ENCODE measurements around the gene IKBIP. TPM values are rescaled to one million over a fixed set of nuclear protein-coding genes. Genes with fewer than 3 reads are reported as not detected.

The IKBIP gene
- total RNA-seq, 1 experiment from 2014 or later = 14.5 TPM

DNA sequence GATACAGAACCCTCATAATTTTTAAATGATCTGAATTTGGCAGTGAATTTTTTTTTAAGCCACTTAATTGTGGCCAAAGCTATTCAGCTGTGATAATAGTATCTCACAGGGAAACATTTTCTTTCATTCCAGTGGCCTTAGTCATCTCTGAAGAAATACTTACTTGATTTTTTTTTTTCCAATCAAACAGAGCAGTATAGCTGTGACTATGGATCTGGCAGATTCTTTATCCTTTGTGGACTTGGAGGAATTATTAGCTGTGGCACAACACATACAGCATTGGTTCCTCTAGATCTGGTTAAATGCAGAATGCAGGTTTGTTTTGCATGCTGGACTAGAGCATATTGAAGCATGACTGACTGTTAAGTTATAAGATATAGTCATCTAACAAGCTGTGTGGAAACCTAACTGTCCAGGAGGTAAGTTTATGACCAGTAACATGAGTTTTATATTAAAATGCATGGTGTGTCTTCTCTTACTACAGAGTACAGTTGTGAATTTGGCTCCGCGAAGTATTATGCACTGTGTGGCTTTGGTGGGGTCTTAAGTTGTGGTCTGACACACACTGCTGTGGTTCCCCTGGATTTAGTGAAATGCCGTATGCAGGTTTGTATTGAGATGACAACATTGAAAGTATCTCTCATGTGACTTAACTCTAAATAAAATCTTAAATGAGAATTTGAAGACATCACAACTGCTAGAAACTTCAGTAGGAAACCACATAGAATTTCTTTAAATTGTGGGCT, 49.2 kb downstream of the IKBIP start:
- no peaks in the 10 kb centered on the region for H3K9me3 ChIP-seq (ENCODE audit: control insufficient read depth in 1 of 2, insufficient read depth in 1 of 2, low read depth in 1 of 2, low read length in 2 of 2)
- DNase-seq (ENCODE audit: low read depth, low spot score) = no peak
- peaks cover 37% of the 10 kb centered on the region for H4K20me1 ChIP-seq (ENCODE audit: insufficient read depth)
- H3K27ac ChIP-seq (ENCODE audit: low read depth, low read length) = peak overlapping the region; percentile 91; the same call in 1 of the 2 replicates
- peaks cover 15 to 26% of the 10 kb centered on the region in 2 experiments for H3K4me1 ChIP-seq (ENCODE audit: control insufficient read depth in 1 of 2, insufficient read depth in 2 of 2, low read length in 2 of 2)
- CTCF ChIA-PET = no interaction called here
- no peaks in the 10 kb centered on the region for H3K27me3 ChIP-seq (ENCODE audit: insufficient read depth, low read length)
- H3K9me2 ChIP-seq (ENCODE audit: insufficient read depth) = no peaks in the 10 kb centered on the region
- BruUV-seq (replicated peaks) = no TSS peak
- ATAC-seq = no peak
- H3K4me3 ChIP-seq (replicated peaks in 1 of 2; ENCODE audit: low read depth in 1 of 2, low read length in 2 of 2) = peak overlapping the region; percentile 99 to 100
- intact Hi-C loops (cut with micrococcal nuclease) = no loop called here
- peaks cover 63% of the 10 kb centered on the region for H3K79me2 ChIP-seq (ENCODE audit: insufficient read depth, low read length)
- TF ChIP-seq POLR2AphosphoS5 (IDR thresholded peaks at IDR 0.05; ENCODE audit: low read depth, low read length) (no peak), JUND (IDR thresholded peaks at IDR 0.05) (0 out of 2 replicates have a peak, but pooled peaks have one; percentile 10), POLR2A (IDR thresholded peaks at IDR 0.05; ENCODE audit: borderline replicate concordance, extremely low read depth, insufficient read depth, insufficient read length) (no peak), YY1 (IDR thresholded peaks at IDR 0.05; ENCODE audit: extremely low read depth, insufficient replicate concordance, low read depth, low read length) (no peak), CEBPB (IDR thresholded peaks at IDR 0.05; ENCODE audit: low read depth) (no peak), EGR1 (IDR thresholded peaks at IDR 0.05; ENCODE audit: low read depth) (no peak), FOSL1 (IDR thresholded peaks at IDR 0.05; ENCODE audit: low read depth) (peak; percentile 17; the same call in 1 of the 2 replicates), EZH2phosphoT487 (IDR thresholded peaks at IDR 0.05; ENCODE audit: borderline replicate concordance) (no peak), ELF1 (IDR thresholded peaks at IDR 0.05; ENCODE audit: borderline replicate concordance, low read depth) (no peak), ZFX (IDR thresholded peaks at IDR 0.05) (no peak), EZH2 (IDR thresholded peaks at IDR 0.05) (no peak), SP1 (IDR thresholded peaks at IDR 0.05; ENCODE audit: low read depth) (no peak)
- TF ChIP-seq, protein P1, sequence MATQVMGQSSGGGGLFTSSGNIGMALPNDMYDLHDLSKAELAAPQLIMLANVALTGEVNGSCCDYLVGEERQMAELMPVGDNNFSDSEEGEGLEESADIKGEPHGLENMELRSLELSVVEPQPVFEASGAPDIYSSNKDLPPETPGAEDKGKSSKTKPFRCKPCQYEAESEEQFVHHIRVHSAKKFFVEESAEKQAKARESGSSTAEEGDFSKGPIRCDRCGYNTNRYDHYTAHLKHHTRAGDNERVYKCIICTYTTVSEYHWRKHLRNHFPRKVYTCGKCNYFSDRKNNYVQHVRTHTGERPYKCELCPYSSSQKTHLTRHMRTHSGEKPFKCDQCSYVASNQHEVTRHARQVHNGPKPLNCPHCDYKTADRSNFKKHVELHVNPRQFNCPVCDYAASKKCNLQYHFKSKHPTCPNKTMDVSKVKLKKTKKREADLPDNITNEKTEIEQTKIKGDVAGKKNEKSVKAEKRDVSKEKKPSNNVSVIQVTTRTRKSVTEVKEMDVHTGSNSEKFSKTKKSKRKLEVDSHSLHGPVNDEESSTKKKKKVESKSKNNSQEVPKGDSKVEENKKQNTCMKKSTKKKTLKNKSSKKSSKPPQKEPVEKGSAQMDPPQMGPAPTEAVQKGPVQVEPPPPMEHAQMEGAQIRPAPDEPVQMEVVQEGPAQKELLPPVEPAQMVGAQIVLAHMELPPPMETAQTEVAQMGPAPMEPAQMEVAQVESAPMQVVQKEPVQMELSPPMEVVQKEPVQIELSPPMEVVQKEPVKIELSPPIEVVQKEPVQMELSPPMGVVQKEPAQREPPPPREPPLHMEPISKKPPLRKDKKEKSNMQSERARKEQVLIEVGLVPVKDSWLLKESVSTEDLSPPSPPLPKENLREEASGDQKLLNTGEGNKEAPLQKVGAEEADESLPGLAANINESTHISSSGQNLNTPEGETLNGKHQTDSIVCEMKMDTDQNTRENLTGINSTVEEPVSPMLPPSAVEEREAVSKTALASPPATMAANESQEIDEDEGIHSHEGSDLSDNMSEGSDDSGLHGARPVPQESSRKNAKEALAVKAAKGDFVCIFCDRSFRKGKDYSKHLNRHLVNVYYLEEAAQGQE (IDR thresholded peaks at IDR 0.05; ENCODE audit: low read depth) = no peak
- TF ChIP-seq, protein P2, sequence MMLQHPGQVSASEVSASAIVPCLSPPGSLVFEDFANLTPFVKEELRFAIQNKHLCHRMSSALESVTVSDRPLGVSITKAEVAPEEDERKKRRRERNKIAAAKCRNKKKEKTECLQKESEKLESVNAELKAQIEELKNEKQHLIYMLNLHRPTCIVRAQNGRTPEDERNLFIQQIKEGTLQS (IDR thresholded peaks at IDR 0.05) = no peak
- TF ChIP-seq, protein P3, sequence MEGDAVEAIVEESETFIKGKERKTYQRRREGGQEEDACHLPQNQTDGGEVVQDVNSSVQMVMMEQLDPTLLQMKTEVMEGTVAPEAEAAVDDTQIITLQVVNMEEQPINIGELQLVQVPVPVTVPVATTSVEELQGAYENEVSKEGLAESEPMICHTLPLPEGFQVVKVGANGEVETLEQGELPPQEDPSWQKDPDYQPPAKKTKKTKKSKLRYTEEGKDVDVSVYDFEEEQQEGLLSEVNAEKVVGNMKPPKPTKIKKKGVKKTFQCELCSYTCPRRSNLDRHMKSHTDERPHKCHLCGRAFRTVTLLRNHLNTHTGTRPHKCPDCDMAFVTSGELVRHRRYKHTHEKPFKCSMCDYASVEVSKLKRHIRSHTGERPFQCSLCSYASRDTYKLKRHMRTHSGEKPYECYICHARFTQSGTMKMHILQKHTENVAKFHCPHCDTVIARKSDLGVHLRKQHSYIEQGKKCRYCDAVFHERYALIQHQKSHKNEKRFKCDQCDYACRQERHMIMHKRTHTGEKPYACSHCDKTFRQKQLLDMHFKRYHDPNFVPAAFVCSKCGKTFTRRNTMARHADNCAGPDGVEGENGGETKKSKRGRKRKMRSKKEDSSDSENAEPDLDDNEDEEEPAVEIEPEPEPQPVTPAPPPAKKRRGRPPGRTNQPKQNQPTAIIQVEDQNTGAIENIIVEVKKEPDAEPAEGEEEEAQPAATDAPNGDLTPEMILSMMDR (IDR thresholded peaks at IDR 0.05 in 2 of 3, conservative IDR thresholded peaks at IDR 0.05 in 1 of 3; ENCODE audit: borderline replicate concordance in 1 of 3, insufficient read depth in 1 of 3, low read depth in 2 of 3, low read length in 2 of 3) = no peak
- H3K36me3 ChIP-seq (ENCODE audit: control insufficient read depth in 1 of 2, insufficient read depth in 2 of 2, low read length in 2 of 2) = peaks cover 45 to 59% of the 10 kb centered on the region in 2 experiments
- RAD21 ChIA-PET (ENCODE audit: low non-redundant PET in 1 of 2, low total read pairs in 2 of 2, uncharacterized antibody in 2 of 2, unreplicated experiment in 2 of 2) = no interaction called here
- POLR2A ChIA-PET = interaction anchor here (1.0 to 1.4 kb wide), 2 partner anchors 24 to 95 kb away, joined by 3 read pairs; no protein-coding TSS in a partner anchor
- H3K4me2 ChIP-seq (ENCODE audit: low read length) = peak overlapping the region; percentile 92
- no peak overlapping the region for H2AFZ ChIP-seq (ENCODE audit: low read depth, low read length, poor library complexity, severe bottlenecking)
- H3K9ac ChIP-seq (ENCODE audit: low read length) = peak overlapping the region; percentile 100

Measured in HCT116 (cell line).